ENCODE measurements around the gene SLAIN1. TPM values are rescaled to one million over a fixed set of nuclear protein-coding genes. Genes with fewer than 3 reads are reported as not detected.

SLAIN1 gene
- polyA plus RNA-seq, 1 donor = 9.0 TPM

- no peaks in the 10 kb centered on the region for H3K27me3 ChIP-seq (ENCODE audit: control insufficient read depth, insufficient read depth, low read length)
- H3K4me1 ChIP-seq (ENCODE audit: control insufficient read depth, insufficient read depth, low read length) = no peaks in the 10 kb centered on the region
- no peak for DNase-seq
- H3K4me3 ChIP-seq (ENCODE audit: low read length) = no peak overlapping the region
- WGBS (ENCODE audit: insufficient coverage, low lambda C conversion rate) = 89% methylated on average over 1 of the region's 1 CpG
- no peak overlapping the region for H3K27ac ChIP-seq (ENCODE audit: low read length)
- no peaks in the 10 kb centered on the region for H3K36me3 ChIP-seq (ENCODE audit: control insufficient read depth, insufficient read depth, low read length)
- H3K9me3 ChIP-seq (ENCODE audit: control insufficient read depth, low read depth, low read length) = no peaks in the 10 kb centered on the region
Observed at GRCh38 chr13:77730572-77730971, 33.1 kb downstream of the SLAIN1 start.

GRCh38 chr13:77732287-77732686, 34.8 kb downstream of the SLAIN1 start:
- Histone ChIP-seq H3K27ac (ENCODE audit: low read length) (no peak overlapping the region), H3K4me1 (ENCODE audit: control insufficient read depth, insufficient read depth, low read length) (no peaks in the 10 kb centered on the region), H3K27me3 (ENCODE audit: control insufficient read depth, insufficient read depth, low read length) (no peaks in the 10 kb centered on the region), H3K4me3 (ENCODE audit: low read length) (no peak overlapping the region), H3K36me3 (ENCODE audit: control insufficient read depth, insufficient read depth, low read length) (no peaks in the 10 kb centered on the region), H3K9me3 (ENCODE audit: control insufficient read depth, low read depth, low read length) (no peaks in the 10 kb centered on the region)
- DNase-seq = no peak
- 100% methylated on average over 1 of the region's 2 CpGs for WGBS (ENCODE audit: insufficient coverage, low lambda C conversion rate)

GRCh38 chr13:77733674-77734073, 36.2 kb downstream of the SLAIN1 start:
- H3K9me3 ChIP-seq (ENCODE audit: control insufficient read depth, low read depth, low read length) = no peaks in the 10 kb centered on the region
- no peaks in the 10 kb centered on the region for H3K4me1 ChIP-seq (ENCODE audit: control insufficient read depth, insufficient read depth, low read length)
- H3K27me3 ChIP-seq (ENCODE audit: control insufficient read depth, insufficient read depth, low read length) = no peaks in the 10 kb centered on the region
- DNase-seq = no peak
- no peak overlapping the region for H3K4me3 ChIP-seq (ENCODE audit: low read length)
- no peak overlapping the region for H3K27ac ChIP-seq (ENCODE audit: low read length)
- no peaks in the 10 kb centered on the region for H3K36me3 ChIP-seq (ENCODE audit: control insufficient read depth, insufficient read depth, low read length)
- WGBS (ENCODE audit: insufficient coverage, low lambda C conversion rate) = 83% methylated on average over 1 of the region's 1 CpG

DNA sequence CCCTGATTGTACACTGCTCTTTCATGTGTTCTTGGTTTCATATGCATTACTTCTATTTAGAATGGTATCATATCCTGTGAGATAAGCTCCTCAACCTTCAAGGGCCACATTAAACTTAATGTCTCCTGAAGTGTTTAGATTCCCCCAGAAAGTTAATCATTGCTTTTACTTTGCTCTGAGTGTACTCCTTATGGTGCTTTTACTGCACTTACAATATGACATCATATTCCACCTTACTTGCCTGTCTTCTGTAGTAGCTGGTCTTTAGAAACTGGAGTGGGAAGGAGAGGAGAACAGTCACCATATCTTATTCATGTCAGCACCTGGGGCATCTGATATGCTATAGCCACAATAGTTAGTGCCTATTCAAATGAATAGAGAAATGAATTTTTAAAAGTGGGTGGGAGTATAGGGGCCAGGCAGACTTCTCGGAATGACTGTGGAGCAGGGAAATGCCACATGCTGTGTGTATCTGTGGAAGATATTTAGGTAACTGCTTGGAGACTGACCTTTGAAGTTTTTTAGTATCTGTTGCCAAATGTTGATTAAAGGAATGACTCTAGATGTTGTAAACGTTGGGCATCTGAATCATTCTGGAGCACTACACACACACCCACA, 40.2 kb downstream of the SLAIN1 start:
- no peak overlapping the region for H3K4me3 ChIP-seq (ENCODE audit: low read length)
- H3K36me3 ChIP-seq (ENCODE audit: control insufficient read depth, insufficient read depth, low read length) = no peaks in the 10 kb centered on the region
- H3K9me3 ChIP-seq (ENCODE audit: control insufficient read depth, low read depth, low read length) = no peaks in the 10 kb centered on the region
- WGBS (ENCODE audit: insufficient coverage, low lambda C conversion rate) = 0% methylated on average over 1 of the region's 2 CpGs
- peak overlapping the region; percentile 39 for H3K27ac ChIP-seq (ENCODE audit: low read length)
- DNase-seq = peak; percentile 21 to 66
- H3K4me1 ChIP-seq (ENCODE audit: control insufficient read depth, insufficient read depth, low read length) = no peaks in the 10 kb centered on the region
- no peaks in the 10 kb centered on the region for H3K27me3 ChIP-seq (ENCODE audit: control insufficient read depth, insufficient read depth, low read length)

- Histone ChIP-seq H3K36me3 (ENCODE audit: control insufficient read depth, insufficient read depth, low read length) (no peaks in the 10 kb centered on the region), H3K4me1 (ENCODE audit: control insufficient read depth, insufficient read depth, low read length) (no peaks in the 10 kb centered on the region)
- WGBS (ENCODE audit: insufficient coverage, low lambda C conversion rate) = 92% methylated on average over 2 of the region's 7 CpGs
Observed at GRCh38 chr13:77740097-77740735, 42.7 kb downstream of the SLAIN1 start.

GRCh38 chr13:77740931-77741596, 43.6 kb downstream of the SLAIN1 start:
- H3K27me3 ChIP-seq (ENCODE audit: control insufficient read depth, insufficient read depth, low read length) = no peaks in the 10 kb centered on the region
- H3K36me3 ChIP-seq (ENCODE audit: control insufficient read depth, insufficient read depth, low read length) = no peaks in the 10 kb centered on the region
- no peaks in the 10 kb centered on the region for H3K9me3 ChIP-seq (ENCODE audit: control insufficient read depth, low read depth, low read length)
- no peak overlapping the region for H3K27ac ChIP-seq (ENCODE audit: low read length)
- no peak overlapping the region for H3K4me3 ChIP-seq (ENCODE audit: low read length)
- no peaks in the 10 kb centered on the region for H3K4me1 ChIP-seq (ENCODE audit: control insufficient read depth, insufficient read depth, low read length)
- no peak for DNase-seq
- WGBS (ENCODE audit: insufficient coverage, low lambda C conversion rate) = no CpG with 5 or more reads among the region's 8 CpGs

More at GRCh38 chr13:77740097-77740735, 42.7 kb downstream of the SLAIN1 start:
- no peak overlapping the region for H3K27ac ChIP-seq (ENCODE audit: low read length)
- DNase-seq = no peak
- no peaks in the 10 kb centered on the region for H3K27me3 ChIP-seq (ENCODE audit: control insufficient read depth, insufficient read depth, low read length)
- no peak overlapping the region for H3K4me3 ChIP-seq (ENCODE audit: low read length)
- no peaks in the 10 kb centered on the region for H3K9me3 ChIP-seq (ENCODE audit: control insufficient read depth, low read depth, low read length)

GRCh38 chr13:77741597-77741972, 44.1 kb downstream of the SLAIN1 start:
- DNase-seq = no peak
- WGBS (ENCODE audit: insufficient coverage, low lambda C conversion rate) = no CpG with 5 or more reads among the region's 1 CpG
- H3K27me3 ChIP-seq (ENCODE audit: control insufficient read depth, insufficient read depth, low read length) = no peaks in the 10 kb centered on the region
- H3K36me3 ChIP-seq (ENCODE audit: control insufficient read depth, insufficient read depth, low read length) = no peaks in the 10 kb centered on the region
- no peak overlapping the region for H3K27ac ChIP-seq (ENCODE audit: low read length)
- H3K9me3 ChIP-seq (ENCODE audit: control insufficient read depth, low read depth, low read length) = no peaks in the 10 kb centered on the region
- H3K4me3 ChIP-seq (ENCODE audit: low read length) = no peak overlapping the region
- no peaks in the 10 kb centered on the region for H3K4me1 ChIP-seq (ENCODE audit: control insufficient read depth, insufficient read depth, low read length)

DNA sequence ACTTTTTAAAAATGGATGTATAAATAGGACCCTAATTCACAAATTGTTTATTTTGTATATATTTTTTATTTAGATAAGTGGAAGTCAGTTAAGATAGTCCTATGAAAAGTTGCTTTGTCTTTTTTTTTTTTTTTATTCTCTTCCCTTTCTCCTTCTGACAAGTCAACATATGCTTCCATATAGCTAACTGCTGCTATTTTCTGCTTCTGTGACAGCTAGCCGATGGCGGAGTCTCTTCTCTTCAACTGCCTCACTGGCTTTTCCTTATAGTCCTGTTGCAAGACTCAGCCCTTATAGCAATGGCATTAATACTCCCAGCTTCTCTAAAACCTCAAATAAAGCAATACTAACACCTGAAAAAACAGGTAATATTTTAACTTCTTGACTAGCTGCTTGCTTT, 45.3 kb downstream of the SLAIN1 start:
- no peaks in the 10 kb centered on the region for H3K4me1 ChIP-seq (ENCODE audit: control insufficient read depth, insufficient read depth, low read length)
- H3K9me3 ChIP-seq (ENCODE audit: control insufficient read depth, low read depth, low read length) = no peaks in the 10 kb centered on the region
- H3K4me3 ChIP-seq (ENCODE audit: low read length) = no peak overlapping the region
- no peaks in the 10 kb centered on the region for H3K36me3 ChIP-seq (ENCODE audit: control insufficient read depth, insufficient read depth, low read length)
- H3K27me3 ChIP-seq (ENCODE audit: control insufficient read depth, insufficient read depth, low read length) = no peaks in the 10 kb centered on the region
- WGBS (ENCODE audit: insufficient coverage, low lambda C conversion rate) = no CpG with 5 or more reads among the region's 2 CpGs
- no peak overlapping the region for H3K27ac ChIP-seq (ENCODE audit: low read length)
- DNase-seq = no peak

GRCh38 chr13:77745784-77746183, 48.3 kb downstream of the SLAIN1 start:
- no peak overlapping the region for H3K27ac ChIP-seq (ENCODE audit: low read length)
- no CpG with 5 or more reads among the region's 1 CpG for WGBS (ENCODE audit: insufficient coverage, low lambda C conversion rate)
- H3K4me1 ChIP-seq (ENCODE audit: control insufficient read depth, insufficient read depth, low read length) = no peaks in the 10 kb centered on the region
- no peaks in the 10 kb centered on the region for H3K27me3 ChIP-seq (ENCODE audit: control insufficient read depth, insufficient read depth, low read length)
- H3K9me3 ChIP-seq (ENCODE audit: control insufficient read depth, low read depth, low read length) = no peaks in the 10 kb centered on the region
- no peak overlapping the region for H3K4me3 ChIP-seq (ENCODE audit: low read length)
- DNase-seq = no peak
- H3K36me3 ChIP-seq (ENCODE audit: control insufficient read depth, insufficient read depth, low read length) = no peaks in the 10 kb centered on the region

GRCh38 chr13:77749344-77749880, 51.9 kb downstream of the SLAIN1 start:
- no peak overlapping the region for H3K4me3 ChIP-seq (ENCODE audit: low read length)
- peaks cover 2% of the 10 kb centered on the region for H3K36me3 ChIP-seq (ENCODE audit: control insufficient read depth, insufficient read depth, low read length)
- H3K27ac ChIP-seq (ENCODE audit: low read length) = no peak overlapping the region
- H3K9me3 ChIP-seq (ENCODE audit: control insufficient read depth, low read depth, low read length) = no peaks in the 10 kb centered on the region
- WGBS (ENCODE audit: insufficient coverage, low lambda C conversion rate) = 60% methylated on average over 1 of the region's 2 CpGs
- no peak for DNase-seq
- H3K4me1 ChIP-seq (ENCODE audit: control insufficient read depth, insufficient read depth, low read length) = no peaks in the 10 kb centered on the region
- no peaks in the 10 kb centered on the region for H3K27me3 ChIP-seq (ENCODE audit: control insufficient read depth, insufficient read depth, low read length)

Measured in large intestine (tissue), 3 donors.